Activated naive CD4-positive, alpha-beta T cell treated with anti-CD3 and anti-CD28 coated beads, Interleukin-2, amount 50 U/mL, for 72 hours (primary cell): ENCODE results near the gene PRAF2. TPM values are rescaled to one million over a fixed set of nuclear protein-coding genes. Genes with fewer than 3 reads are reported as not detected.

Experiments
- ATAC-seq, 2 donors: fragments of 150-1000 bp; cut with Tn5 transposase; 2 replicates each; pipeline ENCODE4 v1.10.0; 2021; ENCODE audit warnings: mild to moderate bottlenecking in 2 of 2, moderate library complexity in 2 of 2
- DNase-seq, 2 donors: peaks; one replicate each; pipeline ENCODE4 v3.0.0; 2021 to 2022; ENCODE audit warnings: low spot score in 2 of 2
- H3K27ac Mint-ChIP-seq, 2 donors: one replicate each; pipeline ENCODE4 v1.8.0; 2022; ENCODE audit warnings: mild to moderate bottlenecking in 2 of 2, mixed read lengths in 2 of 2
- H3K36me3 Mint-ChIP-seq, 2 donors: one replicate each; pipeline ENCODE4 v1.8.0; 2022; ENCODE audit warnings: mixed read lengths in 2 of 2
- H3K9me3 Mint-ChIP-seq, 2 donors: one replicate each; pipeline ENCODE4 v1.8.0; 2022; ENCODE audit warnings: mixed read lengths in 2 of 2
- total RNA-seq, 2 donors: library from RNA; stranded (reverse); gene quantifications; one replicate each; pipeline ENCODE4 v1.2.3, GENCODE V29; 2022

Gene PRAF2, protein sequence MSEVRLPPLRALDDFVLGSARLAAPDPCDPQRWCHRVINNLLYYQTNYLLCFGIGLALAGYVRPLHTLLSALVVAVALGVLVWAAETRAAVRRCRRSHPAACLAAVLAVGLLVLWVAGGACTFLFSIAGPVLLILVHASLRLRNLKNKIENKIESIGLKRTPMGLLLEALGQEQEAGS
- 10 to 100 TPM; 10.9 to 40.9 TPM for total RNA-seq

DNA sequence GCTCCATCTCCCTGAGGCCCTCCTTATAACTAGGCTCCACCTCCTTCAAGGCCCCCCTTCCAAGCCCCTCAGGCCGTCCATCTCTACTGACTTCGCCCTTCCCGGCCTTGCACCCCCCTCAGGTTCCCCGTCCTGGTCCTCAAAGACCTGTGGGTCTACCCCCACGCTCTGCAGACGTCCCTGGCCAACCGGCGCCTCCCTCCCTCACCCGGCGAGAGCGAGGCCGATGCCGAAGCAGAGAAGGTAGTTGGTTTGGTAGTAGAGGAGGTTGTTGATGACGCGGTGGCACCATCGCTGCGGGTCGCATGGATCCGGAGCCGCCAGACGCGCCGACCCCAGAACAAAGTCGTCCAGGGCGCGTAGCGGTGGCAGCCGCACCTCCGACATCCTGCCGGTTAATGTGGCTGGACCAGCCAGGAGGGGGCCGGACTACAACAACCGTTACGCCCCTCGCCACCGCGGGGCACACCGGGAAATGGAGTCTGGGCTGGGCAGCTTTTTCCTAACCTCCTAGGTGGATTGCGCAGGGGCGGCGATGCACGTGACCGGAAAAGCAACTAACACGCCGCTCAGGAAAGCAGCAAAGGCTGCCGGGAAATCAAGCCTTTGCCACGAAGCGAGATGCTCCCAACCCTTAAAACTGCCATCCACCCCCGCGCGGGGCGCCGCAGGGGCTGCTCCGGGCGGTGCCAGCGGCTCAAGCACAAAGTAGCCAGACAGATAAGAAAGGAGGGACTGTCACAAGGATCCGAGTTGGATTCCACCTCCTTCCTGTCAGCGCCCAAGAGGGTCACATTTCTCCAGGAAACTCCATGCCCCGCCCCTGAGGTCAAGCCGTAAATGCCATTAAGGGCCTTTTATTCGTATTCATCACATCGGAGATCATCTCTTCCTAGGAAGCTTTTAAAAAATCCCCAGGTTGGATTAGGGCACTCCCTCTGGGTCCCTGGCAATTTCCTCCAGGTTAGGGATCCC is at the start of gene PRAF2:
Gene PRAF2 (minus strand): TSS at position 402 of the 975 bp plus-strand sequence. CDS start 15 bp downstream, at position 387.
- Mint-ChIP-seq H3K9me3 (no peaks in the 10 kb centered on the region), H3K36me3 (peaks cover 0 to 11% of the 10 kb centered on the region in 2 donors), H3K27ac (peak within 1 kb of the TSS; percentile 87 to 89)
- ATAC-seq = peak; percentile 97 to 99
- DNase-seq = peak; percentile 81 to 89

DNA sequence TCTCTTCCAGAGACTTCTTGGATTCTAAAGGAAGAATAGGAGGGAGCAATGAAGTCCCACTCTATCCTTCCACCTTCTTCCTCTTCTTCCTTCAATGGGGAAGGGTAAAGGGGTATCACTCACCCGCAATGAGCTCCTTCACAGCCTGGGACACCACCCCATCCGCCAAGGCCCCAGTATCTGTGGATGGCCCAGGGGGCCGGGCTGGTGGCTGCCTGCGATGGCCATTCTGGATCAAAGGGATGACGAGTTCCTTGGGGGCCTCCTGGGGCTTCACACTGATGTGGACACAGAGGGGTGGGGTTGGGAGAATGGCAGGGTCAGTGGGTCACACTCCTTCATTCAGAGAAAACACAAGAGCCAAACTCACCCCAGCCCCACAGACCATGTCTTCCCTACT is 48.7 kb upstream of the PRAF2 start:
- Mint-ChIP-seq H3K27ac (peak overlapping the region; percentile 98 to 99), H3K9me3 (no peaks in the 10 kb centered on the region), H3K36me3 (peaks cover 10 to 26% of the 10 kb centered on the region in 2 donors)
- DNase-seq (no peak), ATAC-seq (no peak)

- Mint-ChIP-seq H3K27ac (peak overlapping the region; percentile 24 to 38), H3K9me3 (no peaks in the 10 kb centered on the region)
- ATAC-seq = no peak
These were observed 46.3 kb upstream of the PRAF2 start for GRCh38 chrX:49120091-49120490.

GRCh38 chrX:49117581-49117980 is 43.8 kb upstream of the PRAF2 start:
- no peak for ATAC-seq
- Mint-ChIP-seq H3K27ac (peak overlapping the region in 1 of 2 donors; percentile 81), H3K36me3 (peaks cover 0 to 24% of the 10 kb centered on the region in 2 donors), H3K9me3 (no peaks in the 10 kb centered on the region)
- DNase-seq = no peak

More at GRCh38 chrX:49120091-49120490, 46.3 kb upstream of the PRAF2 start:
- no peak for DNase-seq
- H3K36me3 Mint-ChIP-seq = peaks cover 10 to 34% of the 10 kb centered on the region in 2 donors

DNA sequence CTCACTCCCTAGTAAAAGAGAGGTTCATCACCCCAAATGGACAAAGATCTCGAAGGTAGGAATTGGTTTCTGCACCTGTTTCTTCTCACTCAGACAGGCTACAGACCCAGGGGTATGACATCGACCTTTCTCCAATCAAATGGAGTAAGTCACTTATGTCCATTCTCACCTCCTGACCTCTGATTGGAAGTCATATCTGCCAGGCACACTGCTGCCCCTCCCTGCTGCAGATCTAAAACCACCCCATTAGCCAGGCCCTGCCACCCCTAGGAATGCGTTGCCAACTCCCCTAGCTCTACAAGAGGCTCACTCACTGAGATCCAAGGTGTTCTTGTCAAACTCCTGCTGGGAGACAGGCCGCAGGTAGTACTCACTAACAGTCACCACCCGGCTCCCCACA is 42.9 kb upstream of the PRAF2 start:
- H3K36me3 Mint-ChIP-seq = peaks cover 0 to 17% of the 10 kb centered on the region in 2 donors

DNA sequence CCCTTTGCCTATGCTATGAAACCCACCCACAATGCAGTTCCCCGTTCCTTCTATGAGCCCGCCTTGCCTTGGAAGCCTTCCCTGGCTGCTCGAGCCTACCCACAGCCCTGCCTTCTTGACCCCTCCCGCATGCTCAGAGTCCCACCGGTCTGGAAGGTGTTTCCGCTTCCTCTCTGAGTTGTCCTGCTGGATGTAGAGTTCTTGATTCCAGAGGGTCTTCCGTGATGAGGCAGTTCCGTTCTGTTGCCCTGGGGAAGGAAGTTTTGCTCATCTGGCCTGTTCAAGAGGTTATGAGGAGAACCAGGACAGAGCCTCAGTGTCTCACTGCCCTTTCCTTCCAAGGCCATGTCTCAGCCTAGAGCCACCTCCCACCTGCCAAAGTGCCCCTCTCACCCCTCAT is 42.3 kb upstream of the PRAF2 start:
- no peak overlapping the region for H3K27ac Mint-ChIP-seq
- DNase-seq (no peak), ATAC-seq (no peak)
- peaks cover 0 to 14% of the 10 kb centered on the region in 2 donors for H3K36me3 Mint-ChIP-seq
- H3K9me3 Mint-ChIP-seq = no peaks in the 10 kb centered on the region

More for the DNA sequence above, 42.9 kb upstream of the PRAF2 start:
- Mint-ChIP-seq H3K27ac (peak overlapping the region; percentile 54 to 81), H3K9me3 (no peaks in the 10 kb centered on the region)
- DNase-seq = no peak
- ATAC-seq = no peak

- DNase-seq (no peak), ATAC-seq (no peak)
- Mint-ChIP-seq H3K27ac (no peak overlapping the region), H3K36me3 (peaks cover 0 to 9% of the 10 kb centered on the region in 2 donors), H3K9me3 (no peaks in the 10 kb centered on the region)
These were observed 38.0 kb upstream of the PRAF2 start for GRCh38 chrX:49111791-49112190.

- ATAC-seq = no peak
- Mint-ChIP-seq H3K27ac (no peak overlapping the region), H3K36me3 (no peaks in the 10 kb centered on the region), H3K9me3 (no peaks in the 10 kb centered on the region)
- DNase-seq = no peak
These were observed 36.6 kb upstream of the PRAF2 start for GRCh38 chrX:49110417-49110816.

GRCh38 chrX:49108641-49109040 is 34.8 kb upstream of the PRAF2 start:
- Mint-ChIP-seq H3K27ac (no peak overlapping the region), H3K36me3 (no peaks in the 10 kb centered on the region), H3K9me3 (no peaks in the 10 kb centered on the region)
- ATAC-seq (no peak), DNase-seq (no peak)

GRCh38 chrX:49106930-49107329 is 33.1 kb upstream of the PRAF2 start:
- peak; percentile 46 to 70 for ATAC-seq
- no peak for DNase-seq
- no peak overlapping the region for H3K27ac Mint-ChIP-seq
- no peaks in the 10 kb centered on the region for H3K9me3 Mint-ChIP-seq
- no peaks in the 10 kb centered on the region for H3K36me3 Mint-ChIP-seq

DNA sequence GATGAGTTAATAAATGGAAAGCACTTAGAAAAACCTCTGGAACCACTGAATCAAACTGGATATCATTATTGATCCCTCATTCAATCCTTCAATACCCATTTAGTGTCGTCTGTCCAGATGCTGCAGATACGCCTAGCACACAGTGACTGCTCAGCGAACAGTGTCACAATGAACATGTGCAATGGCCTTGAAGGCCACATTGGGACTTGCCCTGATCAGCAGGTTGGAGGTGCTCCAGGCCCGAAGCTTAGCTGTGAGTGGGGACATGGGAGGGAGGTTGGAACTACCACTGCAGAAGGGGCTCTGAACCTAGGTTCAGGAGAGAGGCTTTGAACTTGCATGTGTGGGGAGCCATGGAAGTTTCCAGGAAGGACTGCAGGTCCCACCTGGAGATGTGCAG is 32.5 kb upstream of the PRAF2 start:
- H3K36me3 Mint-ChIP-seq = no peaks in the 10 kb centered on the region
- ATAC-seq = no peak
- H3K9me3 Mint-ChIP-seq = no peaks in the 10 kb centered on the region
- DNase-seq = no peak
- H3K27ac Mint-ChIP-seq = no peak overlapping the region

DNA sequence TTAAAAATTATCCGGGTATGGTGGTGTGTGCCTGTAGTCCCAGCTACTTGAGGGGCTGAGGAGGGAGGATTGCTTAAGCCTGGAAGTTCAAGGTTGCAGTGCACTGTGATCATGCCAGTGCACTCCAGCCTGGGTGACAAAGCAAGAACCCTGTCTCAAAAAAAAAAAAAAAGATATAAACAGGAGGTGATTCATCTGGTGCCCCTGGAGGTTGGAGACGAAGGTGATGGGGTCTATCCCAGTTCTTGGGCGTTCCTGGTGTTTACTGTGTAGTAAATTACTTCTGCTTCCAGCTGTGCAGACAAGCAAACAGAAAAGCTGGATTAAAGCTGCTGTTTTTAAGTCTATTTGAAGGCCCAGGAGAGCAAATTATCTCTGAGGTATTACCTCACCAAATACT is 29.8 kb upstream of the PRAF2 start:
- Mint-ChIP-seq H3K9me3 (no peaks in the 10 kb centered on the region), H3K36me3 (no peaks in the 10 kb centered on the region), H3K27ac (no peak overlapping the region)
- ATAC-seq (no peak), DNase-seq (no peak)

- H3K27ac Mint-ChIP-seq = peak overlapping the region in 1 of 2 donors; percentile 91
- DNase-seq (no peak), ATAC-seq (no peak)
- no peaks in the 10 kb centered on the region for H3K9me3 Mint-ChIP-seq
- no peaks in the 10 kb centered on the region for H3K36me3 Mint-ChIP-seq
These were observed 28.4 kb upstream of the PRAF2 start for GRCh38 chrX:49102190-49102589.

GRCh38 chrX:49101629-49101984 is 27.8 kb upstream of the PRAF2 start:
- Mint-ChIP-seq H3K36me3 (no peaks in the 10 kb centered on the region), H3K9me3 (no peaks in the 10 kb centered on the region), H3K27ac (peak overlapping the region; percentile 57 to 91)
- ATAC-seq (peak in 1 of 2 donors; percentile 7), DNase-seq (no peak)

DNA sequence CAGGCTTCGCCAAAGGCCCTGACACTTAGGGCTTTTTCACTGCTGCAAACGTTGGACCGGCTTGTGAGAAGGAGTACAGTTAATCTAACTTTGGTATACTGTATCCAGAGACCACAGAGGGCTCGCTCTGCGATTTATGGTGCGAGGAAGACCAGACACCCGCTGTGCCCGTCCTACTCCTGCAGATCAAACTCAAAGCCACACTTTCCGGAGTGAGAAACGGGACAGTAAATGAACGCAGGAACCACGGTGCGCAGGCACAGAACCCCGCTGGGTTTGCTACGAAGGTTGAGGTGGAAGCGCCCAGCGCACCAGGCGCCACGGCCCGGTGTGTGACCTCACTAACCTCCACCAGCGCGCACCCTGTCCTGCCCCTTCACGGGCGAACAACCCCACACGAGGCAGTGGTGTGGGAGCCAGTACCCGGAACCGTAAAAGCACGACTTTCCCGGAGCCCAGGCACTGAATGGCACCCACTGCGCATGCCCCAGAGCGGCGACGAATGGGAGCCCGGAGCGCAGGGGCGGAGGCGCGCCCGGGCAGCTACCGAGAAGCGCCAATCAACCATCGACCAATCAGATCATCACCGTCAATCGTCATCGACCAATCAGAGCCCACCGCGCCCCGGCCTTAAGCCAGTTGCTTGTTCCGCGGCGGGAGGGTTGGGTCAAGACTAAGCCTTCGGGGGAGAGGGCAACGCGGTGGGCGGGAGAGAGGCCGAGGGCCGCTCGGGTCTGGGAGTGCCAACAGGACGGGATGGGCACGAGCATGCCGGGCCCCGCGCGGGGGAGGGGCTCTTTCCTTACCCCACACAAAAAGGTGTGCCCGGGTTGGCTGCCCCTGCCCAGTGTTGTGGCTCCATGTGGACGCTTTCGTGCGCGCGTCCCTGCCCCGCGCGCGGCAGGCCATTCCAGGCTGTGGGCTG is 27.2 kb upstream of the PRAF2 start:
- Mint-ChIP-seq H3K9me3 (no peaks in the 10 kb centered on the region), H3K36me3 (no peaks in the 10 kb centered on the region), H3K27ac (peak overlapping the region; percentile 91 to 93)
- peak; percentile 96 to 97 for ATAC-seq
- DNase-seq = peak; percentile 81 to 89

DNA sequence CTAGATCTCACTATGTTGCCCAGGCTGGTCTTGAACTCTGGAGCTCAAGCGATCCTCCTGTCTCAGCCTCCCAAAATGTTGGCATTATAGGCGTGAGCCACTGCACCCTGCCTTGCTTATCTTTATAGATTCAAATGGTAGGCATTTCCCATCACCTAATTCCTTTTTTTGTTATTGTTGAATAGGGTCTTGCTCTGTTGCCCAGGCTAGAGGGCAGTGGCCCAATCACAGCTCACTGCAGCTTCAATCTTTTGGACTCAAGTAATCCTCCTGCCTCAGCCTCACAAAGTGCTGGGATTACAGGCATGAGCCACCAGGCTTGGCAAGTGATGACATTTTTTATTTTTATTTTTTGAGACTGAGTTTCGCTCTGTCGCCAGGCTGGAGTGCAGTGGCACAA is 22.6 kb upstream of the PRAF2 start:
- ATAC-seq (no peak), DNase-seq (no peak)
- H3K27ac Mint-ChIP-seq = no peak overlapping the region
- H3K9me3 Mint-ChIP-seq = no peaks in the 10 kb centered on the region
- no peaks in the 10 kb centered on the region for H3K36me3 Mint-ChIP-seq
